GM21367 (cell line): ENCODE data around the gene PCDH8.
A peak's percentile ranks its signal among the peaks of the same experiment; 100 is the strongest.

ENCODE experiments used
- ATAC-seq: cut with Tn5 transposase; IDR thresholded peaks from one replicate; pipeline ENCODE4 v1.9.1; 2021; ENCODE audit not compliant: unreplicated experiment

The PCDH8 gene

GRCh38 chr13:52851137-52851962, 2.9 kb upstream of the PCDH8 start:
- ATAC-seq, result peak; percentile 74

GRCh38 chr13:52850396-52851136, 2.1 kb upstream of the PCDH8 start:
- ATAC-seq, result peak; percentile 52

- no peak for ATAC-seq
Observed at GRCh38 chr13:52850072-52850395, 1.6 kb upstream of the PCDH8 start.

GRCh38 chr13:52849291-52850071, 1.0 kb upstream of the PCDH8 start:
- ATAC-seq, result no peak

- no peak for ATAC-seq
Observed at GRCh38 chr13:52847682-52848432, 583 bp downstream of the PCDH8 start.

GRCh38 chr13:52847322-52847681, 1.1 kb downstream of the PCDH8 start:
- ATAC-seq, result no peak

- ATAC-seq, result no peak
Observed at GRCh38 chr13:52846567-52847321, 1.7 kb downstream of the PCDH8 start.

GRCh38 chr13:52845766-52846566, 2.5 kb downstream of the PCDH8 start:
- no peak for ATAC-seq

GRCh38 chr13:52845334-52845761, 3.1 kb downstream of the PCDH8 start:
- no peak for ATAC-seq

- no peak for ATAC-seq
Observed at GRCh38 chr13:52844836-52845235, 3.6 kb downstream of the PCDH8 start.

GRCh38 chr13:52842441-52842840, 6.0 kb downstream of the PCDH8 start:
- ATAC-seq, result no peak

- no peak for ATAC-seq
Observed at GRCh38 chr13:52840066-52840465, 8.4 kb downstream of the PCDH8 start.

- no peak for ATAC-seq
Observed at GRCh38 chr13:52838433-52839107, 9.9 kb downstream of the PCDH8 start.

- ATAC-seq, result no peak
Observed at GRCh38 chr13:52837850-52838249, 10.6 kb downstream of the PCDH8 start.

- ATAC-seq, result no peak
Observed at GRCh38 chr13:52835071-52835839, 13.2 kb downstream of the PCDH8 start.

GRCh38 chr13:52833296-52833875, 15.1 kb downstream of the PCDH8 start:
- no peak for ATAC-seq

- no peak for ATAC-seq
Observed at GRCh38 chr13:52832313-52832712, 16.1 kb downstream of the PCDH8 start.

- ATAC-seq, result no peak
Observed at GRCh38 chr13:52830946-52831345, 17.5 kb downstream of the PCDH8 start.
